ENCODE measurements around the gene SAMD4A.

The SAMD4A gene

DNA sequence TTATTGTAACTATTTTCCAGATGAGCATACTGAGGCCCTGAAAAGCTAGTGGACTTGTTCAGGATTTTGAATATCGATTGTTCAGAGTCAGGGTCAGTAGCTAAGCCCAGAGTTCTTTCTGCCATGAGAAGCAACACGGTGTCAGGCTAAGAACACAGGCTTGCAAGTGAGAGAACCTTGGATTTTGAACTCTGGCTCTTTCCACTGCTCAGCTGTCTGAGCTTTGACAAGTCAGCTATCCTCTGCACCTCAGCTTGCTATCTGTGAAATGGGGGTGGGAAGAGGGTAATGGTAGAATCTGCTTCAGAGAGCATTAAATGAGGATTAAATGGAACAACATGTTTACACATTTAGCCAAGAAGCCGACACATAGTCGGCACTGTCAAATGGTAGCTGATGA is 157.2 kb downstream of the SAMD4A start:
- no peak for DNase-seq (ENCODE audit: low read depth in 1 of 2, low spot score in 1 of 2)
- TF ChIP-seq, protein P1, sequence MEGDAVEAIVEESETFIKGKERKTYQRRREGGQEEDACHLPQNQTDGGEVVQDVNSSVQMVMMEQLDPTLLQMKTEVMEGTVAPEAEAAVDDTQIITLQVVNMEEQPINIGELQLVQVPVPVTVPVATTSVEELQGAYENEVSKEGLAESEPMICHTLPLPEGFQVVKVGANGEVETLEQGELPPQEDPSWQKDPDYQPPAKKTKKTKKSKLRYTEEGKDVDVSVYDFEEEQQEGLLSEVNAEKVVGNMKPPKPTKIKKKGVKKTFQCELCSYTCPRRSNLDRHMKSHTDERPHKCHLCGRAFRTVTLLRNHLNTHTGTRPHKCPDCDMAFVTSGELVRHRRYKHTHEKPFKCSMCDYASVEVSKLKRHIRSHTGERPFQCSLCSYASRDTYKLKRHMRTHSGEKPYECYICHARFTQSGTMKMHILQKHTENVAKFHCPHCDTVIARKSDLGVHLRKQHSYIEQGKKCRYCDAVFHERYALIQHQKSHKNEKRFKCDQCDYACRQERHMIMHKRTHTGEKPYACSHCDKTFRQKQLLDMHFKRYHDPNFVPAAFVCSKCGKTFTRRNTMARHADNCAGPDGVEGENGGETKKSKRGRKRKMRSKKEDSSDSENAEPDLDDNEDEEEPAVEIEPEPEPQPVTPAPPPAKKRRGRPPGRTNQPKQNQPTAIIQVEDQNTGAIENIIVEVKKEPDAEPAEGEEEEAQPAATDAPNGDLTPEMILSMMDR (IDR thresholded peaks at IDR 0.05; ENCODE audit: insufficient read depth, low read length), result no peak
- TF ChIP-seq, protein P2, sequence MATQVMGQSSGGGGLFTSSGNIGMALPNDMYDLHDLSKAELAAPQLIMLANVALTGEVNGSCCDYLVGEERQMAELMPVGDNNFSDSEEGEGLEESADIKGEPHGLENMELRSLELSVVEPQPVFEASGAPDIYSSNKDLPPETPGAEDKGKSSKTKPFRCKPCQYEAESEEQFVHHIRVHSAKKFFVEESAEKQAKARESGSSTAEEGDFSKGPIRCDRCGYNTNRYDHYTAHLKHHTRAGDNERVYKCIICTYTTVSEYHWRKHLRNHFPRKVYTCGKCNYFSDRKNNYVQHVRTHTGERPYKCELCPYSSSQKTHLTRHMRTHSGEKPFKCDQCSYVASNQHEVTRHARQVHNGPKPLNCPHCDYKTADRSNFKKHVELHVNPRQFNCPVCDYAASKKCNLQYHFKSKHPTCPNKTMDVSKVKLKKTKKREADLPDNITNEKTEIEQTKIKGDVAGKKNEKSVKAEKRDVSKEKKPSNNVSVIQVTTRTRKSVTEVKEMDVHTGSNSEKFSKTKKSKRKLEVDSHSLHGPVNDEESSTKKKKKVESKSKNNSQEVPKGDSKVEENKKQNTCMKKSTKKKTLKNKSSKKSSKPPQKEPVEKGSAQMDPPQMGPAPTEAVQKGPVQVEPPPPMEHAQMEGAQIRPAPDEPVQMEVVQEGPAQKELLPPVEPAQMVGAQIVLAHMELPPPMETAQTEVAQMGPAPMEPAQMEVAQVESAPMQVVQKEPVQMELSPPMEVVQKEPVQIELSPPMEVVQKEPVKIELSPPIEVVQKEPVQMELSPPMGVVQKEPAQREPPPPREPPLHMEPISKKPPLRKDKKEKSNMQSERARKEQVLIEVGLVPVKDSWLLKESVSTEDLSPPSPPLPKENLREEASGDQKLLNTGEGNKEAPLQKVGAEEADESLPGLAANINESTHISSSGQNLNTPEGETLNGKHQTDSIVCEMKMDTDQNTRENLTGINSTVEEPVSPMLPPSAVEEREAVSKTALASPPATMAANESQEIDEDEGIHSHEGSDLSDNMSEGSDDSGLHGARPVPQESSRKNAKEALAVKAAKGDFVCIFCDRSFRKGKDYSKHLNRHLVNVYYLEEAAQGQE (IDR thresholded peaks at IDR 0.05; ENCODE audit: insufficient replicate concordance, low read depth), result no peak
- TF ChIP-seq POLR2AphosphoS5 (IDR thresholded peaks at IDR 0.05; ENCODE audit: low read depth) (no peak), SPI1 (IDR thresholded peaks at IDR 0.05; ENCODE audit: borderline replicate concordance, low read depth) (no peak), GABPA (IDR thresholded peaks at IDR 0.05; ENCODE audit: low read depth) (no peak)
- H3K4me3 ChIP-seq (replicated peaks; ENCODE audit: insufficient read depth, low read length), result no peak overlapping the region
- peaks cover 7% of the 10 kb centered on the region for H3K27me3 ChIP-seq (ENCODE audit: insufficient read depth, poor library complexity, severe bottlenecking)
- H3K27ac ChIP-seq (replicated peaks), result no peak overlapping the region

DNA sequence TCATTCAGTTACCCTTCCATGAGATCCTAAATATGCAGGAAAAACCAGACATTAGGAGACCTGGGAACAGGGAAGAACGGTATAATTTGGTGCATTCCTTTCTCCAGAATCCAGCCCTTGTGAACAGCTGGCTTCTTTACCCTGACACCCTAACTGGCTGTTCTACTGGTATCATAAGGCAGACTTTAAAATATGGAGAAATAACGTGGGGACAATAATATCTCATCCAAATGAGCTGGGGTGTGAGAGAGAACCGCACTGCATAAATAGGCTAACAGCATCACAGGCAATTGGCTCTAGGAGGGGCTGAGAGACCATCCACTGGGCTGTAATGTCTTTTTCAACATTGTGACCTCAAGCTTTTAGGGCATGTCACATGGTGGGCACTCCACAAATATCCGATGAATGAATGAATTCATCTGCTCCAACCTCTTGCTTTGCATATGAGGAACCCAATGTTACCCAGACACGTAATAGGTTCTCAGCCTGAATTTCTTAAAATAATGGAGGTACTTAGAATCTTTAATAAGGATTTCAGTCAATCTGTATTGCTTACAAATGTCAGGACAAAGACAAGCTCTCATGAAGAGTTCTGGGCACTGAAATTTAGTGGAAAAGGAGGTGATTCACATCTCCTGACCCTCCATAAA is 157.9 kb downstream of the SAMD4A start:
- no peak for DNase-seq (ENCODE audit: low read depth in 1 of 2, low spot score in 1 of 2)
- H3K27me3 ChIP-seq (ENCODE audit: insufficient read depth, poor library complexity, severe bottlenecking), result peaks cover 9% of the 10 kb centered on the region
- no peak overlapping the region for H3K4me3 ChIP-seq (replicated peaks; ENCODE audit: insufficient read depth, low read length)
- TF ChIP-seq SPI1 (IDR thresholded peaks at IDR 0.05; ENCODE audit: borderline replicate concordance, low read depth) (no peak), GABPA (IDR thresholded peaks at IDR 0.05; ENCODE audit: low read depth) (no peak), POLR2AphosphoS5 (IDR thresholded peaks at IDR 0.05; ENCODE audit: low read depth) (no peak)
- TF ChIP-seq, protein P2 (IDR thresholded peaks at IDR 0.05; ENCODE audit: insufficient replicate concordance, low read depth), result no peak
- TF ChIP-seq, protein P1 (IDR thresholded peaks at IDR 0.05; ENCODE audit: insufficient read depth, low read length), result no peak
- no peak overlapping the region for H3K27ac ChIP-seq (replicated peaks)

DNA sequence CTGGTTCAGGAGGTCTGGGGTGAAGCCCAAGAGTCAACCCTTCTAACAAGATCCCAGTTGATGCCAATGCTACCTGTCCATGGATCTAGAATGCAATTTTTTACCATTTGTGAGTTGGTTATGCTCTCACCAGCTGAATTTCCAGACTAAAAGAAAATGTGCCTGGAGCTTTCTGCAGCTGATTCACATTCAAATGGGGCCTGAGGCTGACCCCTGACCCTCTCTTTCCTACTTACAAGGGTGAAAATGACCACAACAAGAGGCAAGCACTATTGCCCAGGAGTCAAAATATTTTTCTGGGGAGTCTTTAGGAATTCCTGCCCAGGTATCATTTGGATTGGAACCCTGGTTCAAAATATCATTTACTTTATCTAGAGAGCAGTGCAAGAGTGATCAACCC is 159.1 kb downstream of the SAMD4A start:
- TF ChIP-seq, protein P1 (IDR thresholded peaks at IDR 0.05; ENCODE audit: insufficient read depth, low read length), result no peak
- TF ChIP-seq POLR2AphosphoS5 (IDR thresholded peaks at IDR 0.05; ENCODE audit: low read depth), result no peak
- TF ChIP-seq SPI1 (IDR thresholded peaks at IDR 0.05; ENCODE audit: borderline replicate concordance, low read depth), result no peak
- TF ChIP-seq, protein P2 (IDR thresholded peaks at IDR 0.05; ENCODE audit: insufficient replicate concordance, low read depth), result no peak
- TF ChIP-seq GABPA (IDR thresholded peaks at IDR 0.05; ENCODE audit: low read depth), result no peak
- Histone ChIP-seq H3K27me3 (ENCODE audit: insufficient read depth, poor library complexity, severe bottlenecking) (peaks cover 9% of the 10 kb centered on the region), H3K4me3 (replicated peaks; ENCODE audit: insufficient read depth, low read length) (no peak overlapping the region), H3K27ac (replicated peaks) (no peak overlapping the region)
- no peak for DNase-seq (ENCODE audit: low read depth in 1 of 2, low spot score in 1 of 2)

Measured in HL-60 (cell line).